GM10266 (cell line): ENCODE measurements around the gene EBF3.

Source experiments
- DNase-seq: peaks from one replicate; pipeline ENCODE4 v3.0.0; 2012; ENCODE audit errors: extremely low spot score
- CTCF ChIP-seq: IDR thresholded peaks from 2 replicates; pipeline ENCODE4 v1.5.1; 2012; ENCODE audit warnings: mild to moderate bottlenecking, low read depth; ENCODE audit not compliant: control insufficient read depth, insufficient read depth; ENCODE audit errors: missing control alignments

The EBF3 gene

GRCh38 chr10:129796710-129797420 is 167.2 kb downstream of the EBF3 start:
- TF ChIP-seq CTCF, result no peak
- DNase-seq, result no peak

DNA sequence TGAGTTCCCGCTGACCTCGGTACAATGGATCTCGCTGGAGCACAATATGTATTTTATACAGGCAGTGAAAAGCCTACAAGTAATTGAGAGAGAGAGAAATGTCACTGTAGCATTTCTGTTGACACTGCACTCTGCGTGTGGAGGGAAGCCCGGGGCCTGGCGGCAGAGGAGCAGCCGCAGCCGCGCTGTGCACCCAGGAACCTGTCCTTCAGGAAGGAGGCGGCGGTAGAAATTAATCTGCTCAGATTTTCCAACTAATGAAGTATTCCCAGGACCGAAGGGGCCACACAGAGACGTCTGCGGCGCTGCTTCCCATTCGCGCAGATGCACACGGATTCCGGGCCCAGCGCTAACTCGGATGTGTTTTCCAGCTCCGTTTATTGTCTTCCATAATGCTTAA is 170.1 kb downstream of the EBF3 start:
- no peak for DNase-seq
- no peak for TF ChIP-seq CTCF

- no peak for TF ChIP-seq CTCF
- DNase-seq, result no peak
These were observed 170.6 kb downstream of the EBF3 start for GRCh38 chr10:129793479-129793878.

DNA sequence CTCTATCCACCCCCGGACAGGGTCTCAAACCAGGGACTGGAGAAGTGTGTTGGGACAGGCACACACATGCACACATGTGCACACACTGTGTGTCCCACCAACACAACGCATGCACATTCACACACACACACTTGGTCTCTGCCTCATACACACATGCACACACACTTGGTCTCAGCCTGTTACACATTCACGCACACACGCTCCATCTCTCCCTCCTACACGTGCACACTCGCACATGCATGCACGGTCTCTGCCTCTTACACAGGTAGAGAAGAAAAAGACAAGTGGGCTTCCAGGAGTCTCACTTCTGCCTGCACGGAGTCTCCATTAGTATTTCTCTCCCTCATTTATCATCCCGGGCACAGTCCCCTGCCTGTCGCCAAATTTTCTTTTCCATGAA is 171.2 kb downstream of the EBF3 start:
- no peak for TF ChIP-seq CTCF
- DNase-seq, result no peak

DNA sequence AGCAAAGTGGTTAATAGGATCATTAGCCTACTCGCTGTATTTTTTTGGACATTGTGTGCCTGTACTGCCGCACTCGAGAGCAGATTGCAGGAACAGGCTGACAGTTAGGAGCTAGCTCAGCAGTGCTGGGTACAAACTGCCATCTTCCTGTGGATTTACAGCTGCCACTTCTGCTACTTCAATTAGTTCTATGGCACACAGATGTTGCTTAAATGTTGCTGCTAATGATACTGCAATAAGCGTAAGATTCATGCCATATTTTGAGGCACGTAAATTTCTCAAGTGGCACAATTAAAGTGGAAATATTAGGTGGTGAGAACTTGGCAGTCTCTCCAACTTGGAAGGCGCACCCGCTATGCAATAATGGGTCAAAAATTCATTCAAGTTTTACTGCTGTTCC is 171.9 kb downstream of the EBF3 start:
- no peak for TF ChIP-seq CTCF
- DNase-seq, result no peak

DNA sequence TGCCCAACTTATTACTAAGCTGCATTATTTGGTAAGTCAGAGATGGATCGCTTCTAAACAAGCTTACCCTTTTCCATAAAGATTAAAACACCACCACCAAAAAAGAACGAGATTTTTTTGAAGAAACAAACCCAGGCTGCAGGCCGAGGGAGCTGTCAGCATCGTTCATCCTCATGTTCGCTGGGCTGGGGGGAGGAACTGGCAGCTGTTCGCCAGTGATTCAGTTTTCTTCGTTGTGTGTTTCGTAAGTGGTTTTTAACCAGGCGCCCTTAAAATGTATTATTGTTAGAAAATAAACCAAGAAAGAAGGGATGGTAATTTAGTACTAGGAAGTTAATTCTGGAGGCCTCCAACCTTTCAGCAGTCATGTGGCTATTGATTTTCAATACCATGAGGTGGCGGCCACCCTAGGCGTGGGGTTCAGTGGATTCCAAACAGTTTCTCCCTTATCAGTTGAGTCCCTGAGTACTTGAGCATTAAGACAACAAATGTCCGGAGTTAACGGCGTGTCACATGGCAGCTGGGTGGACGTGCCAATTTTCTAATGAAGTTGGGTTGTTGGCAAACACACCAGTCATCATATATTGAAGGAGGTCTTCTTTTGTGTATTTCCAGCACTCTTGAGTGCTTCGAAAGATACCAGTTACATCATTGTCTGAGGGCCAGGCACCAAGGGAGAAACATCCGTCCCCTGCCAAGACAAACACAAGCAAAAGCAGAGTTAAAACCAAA is 173.2 kb downstream of the EBF3 start:
- DNase-seq, result no peak
- TF ChIP-seq CTCF, result no peak

DNA sequence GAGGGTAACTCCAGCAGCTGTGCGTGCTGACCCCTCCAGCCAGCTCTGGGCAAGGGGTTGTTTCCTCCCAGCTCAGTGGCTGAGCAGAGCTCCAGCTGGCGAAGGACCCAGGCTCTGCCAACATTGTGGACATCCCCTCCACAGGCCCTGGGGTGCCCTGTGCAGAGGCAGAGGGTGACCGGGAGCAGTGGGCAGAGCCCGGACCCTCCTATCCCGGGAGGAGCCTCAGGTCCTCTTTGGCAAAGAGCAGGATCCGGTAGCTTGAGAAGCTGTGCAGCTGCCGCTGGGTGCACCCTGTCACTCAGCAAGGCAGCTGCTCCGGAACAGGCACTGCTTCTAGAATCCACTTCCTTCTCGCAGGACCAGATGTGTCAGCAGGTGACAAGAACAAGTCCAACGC is 175.9 kb downstream of the EBF3 start:
- no peak for DNase-seq
- TF ChIP-seq CTCF, result no peak
